HCT116 (cell line): ENCODE data around the gene ACSL4. TPM values are rescaled to one million over a fixed set of nuclear protein-coding genes. Genes with fewer than 3 reads are reported as not detected.

Experiments used
- ATAC-seq: fragments of 200-7000 bp; cut with Tn5 transposase; 2 replicates; pipeline ENCODE4 v1.9.1; 2020; ENCODE audit warnings: mild to moderate bottlenecking, moderate library complexity
- BruUV-seq: library from RNA; stranded (reverse); fragments of 400-500 nt; replicated peaks from 2 replicates; lab custom pipeline; 2021; lab: Mats Ljungman, UMichigan
- CTCF ChIA-PET: fragments of 300-600 bp; sonication (Branson Sonifier 250); formaldehyde crosslinking; loops from one replicate; lab custom pipeline; 2021; ENCODE audit warnings: antibody characterized with exemption; lab: Charles Lee
- POLR2A ChIA-PET: fragments of 300-600, 350-600 bp; sonication (Branson Sonifier 250); formaldehyde crosslinking; loops from one replicate; lab custom pipeline; 2021; ENCODE audit warnings: antibody characterized with exemption; lab: Charles Lee
- RAD21 ChIA-PET, 2 experiments: fragments of 300-600 bp; sonication (Branson Sonifier 250); formaldehyde crosslinking; loops; one replicate each; lab custom pipeline; 2023; ENCODE audit warnings: low total read pairs in 2 of 2; ENCODE audit not compliant: uncharacterized antibody in 2 of 2, unreplicated experiment in 2 of 2, low non-redundant PET in 1 of 2; lab: Charles Lee
- DNase-seq: peaks from one replicate; pipeline ENCODE4 v3.0.0-alpha.2; 2010; ENCODE audit warnings: low read depth, low spot score
- H2AFZ ChIP-seq: fragments of 200-600 bp; shearing (Covaris generic), sonication (generic); 2 replicates; pipeline ENCODE4 v1.6.1; 2017; ENCODE audit warnings: low read depth, mixed run types, mixed read lengths, antibody characterized with exemption, low read length; ENCODE audit not compliant: poor library complexity, severe bottlenecking
- H3K27ac ChIP-seq: 2 replicates; pipeline ENCODE4 v1.5.1; 2012; ENCODE audit warnings: low read depth, low read length
- H3K27me3 ChIP-seq: fragments of 200-600 bp; sonication (generic); 2 replicates; pipeline ENCODE4 v1.6.1; 2016; ENCODE audit warnings: mixed run types, low read length, mixed read lengths; ENCODE audit not compliant: insufficient read depth
- H3K36me3 ChIP-seq, 2 experiments: fragments of 200-500 bp in 1 of 2; fragments of 200-600 bp in 1 of 2; sonication (Bioruptor generic) in 1 of 2; sonication (generic) in 1 of 2; 2 replicates each; pipeline versions ENCODE4 v1.5.1 to v1.6.1; 2014 to 2016; ENCODE audit warnings: low read length in 2 of 2, inconsistent platforms in 1 of 2, mixed read lengths in 1 of 2, mixed run types in 1 of 2; ENCODE audit not compliant: insufficient read depth in 2 of 2, control insufficient read depth in 1 of 2
- H3K4me1 ChIP-seq, 2 experiments: fragments of 200-600 bp in 1 of 2; sonication (generic) in 1 of 2; 2 replicates each; pipeline versions ENCODE4 v1.5.1 to v1.6.1; 2012 to 2017; ENCODE audit warnings: low read length in 2 of 2, inconsistent platforms in 1 of 2, mild to moderate bottlenecking in 1 of 2, mixed read lengths in 1 of 2, mixed run types in 1 of 2, moderate library complexity in 1 of 2; ENCODE audit not compliant: insufficient read depth in 2 of 2, control insufficient read depth in 1 of 2
- H3K4me2 ChIP-seq: fragments of 200-600 bp; sonication (generic); 2 replicates; pipeline ENCODE4 v1.6.1; 2017; ENCODE audit warnings: mixed run types, low read length, mixed read lengths
- H3K4me3 ChIP-seq, 2 experiments: fragments of 200-600 bp in 1 of 2; sonication (generic) in 1 of 2; replicated peaks in 1 of 2; 2 replicates each; pipeline ENCODE4 v1.5.1; 2011 to 2016; ENCODE audit warnings: low read length in 2 of 2, control low read depth in 1 of 2, low read depth in 1 of 2, mild to moderate bottlenecking in 1 of 2, mixed read lengths in 1 of 2, mixed run types in 1 of 2
- H3K79me2 ChIP-seq: fragments of 200-600 bp; sonication (generic); 2 replicates; pipeline ENCODE4 v1.6.1; 2017; ENCODE audit warnings: mild to moderate bottlenecking, mixed run types, low read length, moderate library complexity, mixed read lengths; ENCODE audit not compliant: insufficient read depth
- H3K9ac ChIP-seq: fragments of 200-600 bp; sonication (generic); 2 replicates; pipeline ENCODE4 v1.6.1; 2016; ENCODE audit warnings: low read length, mixed read lengths
- H3K9me2 ChIP-seq: fragments of 200-600 bp; sonication (generic), shearing (Covaris generic); 2 replicates; pipeline ENCODE4 v1.6.1; 2017; ENCODE audit warnings: mixed run types, mild to moderate bottlenecking, moderate library complexity; ENCODE audit not compliant: insufficient read depth
- H3K9me3 ChIP-seq, 2 experiments: fragments of 200-500 bp in 1 of 2; fragments of 200-600 bp in 1 of 2; sonication (Bioruptor generic) in 1 of 2; sonication (generic) in 1 of 2; 2 replicates each; pipeline ENCODE4 v1.6.1; 2014 to 2017; ENCODE audit warnings: low read length in 2 of 2, mixed read lengths in 2 of 2, inconsistent platforms in 1 of 2, low read depth in 1 of 2, mild to moderate bottlenecking in 1 of 2, mixed run types in 1 of 2, moderate library complexity in 1 of 2; ENCODE audit not compliant: control insufficient read depth in 1 of 2, insufficient read depth in 1 of 2
- H4K20me1 ChIP-seq: fragments of 200-600 bp; sonication (generic), shearing (Covaris generic); 2 replicates; pipeline ENCODE4 v1.6.1; 2017; ENCODE audit warnings: mixed run types, mild to moderate bottlenecking, moderate library complexity; ENCODE audit not compliant: insufficient read depth
- CEBPB ChIP-seq: IDR thresholded peaks from 2 replicates; pipeline ENCODE4 v1.6.1; 2012; ENCODE audit warnings: low read depth
- CTCF ChIP-seq, 3 experiments: fragments of 200-600 bp in 1 of 3; sonication (generic) in 1 of 3; IDR thresholded peaks in 2 of 3; conservative IDR thresholded peaks in 1 of 3; 2 replicates each; pipeline ENCODE4 v1.5.1; 2012 to 2017; ENCODE audit warnings: low read depth in 2 of 3, low read length in 2 of 3, antibody characterized with exemption in 1 of 3, borderline replicate concordance in 1 of 3, control low read depth in 1 of 3, mild to moderate bottlenecking in 1 of 3, mixed read lengths in 1 of 3, mixed run types in 1 of 3, moderate library complexity in 1 of 3; ENCODE audit not compliant: insufficient read depth in 1 of 3
- EGR1 ChIP-seq: IDR thresholded peaks from 2 replicates; pipeline ENCODE4 v1.6.1; 2012; ENCODE audit warnings: low read depth
- JUND ChIP-seq: IDR thresholded peaks from 2 replicates; pipeline ENCODE4 v1.6.1; 2012
- MAX ChIP-seq: IDR thresholded peaks from 2 replicates; pipeline ENCODE4 v1.6.1; 2012
- ZBTB33 ChIP-seq: IDR thresholded peaks from 2 replicates; pipeline ENCODE4 v1.6.1; 2011; ENCODE audit warnings: mild to moderate bottlenecking, low read length, moderate library complexity; ENCODE audit not compliant: insufficient replicate concordance; ENCODE audit errors: extremely low read depth
- intact Hi-C: fragments of 100-400 bp; cut with micrococcal nuclease; formaldehyde crosslinking; loops from 2 replicates; pipeline ENCODE4 v1.10.0; 2022
- total RNA-seq: library from RNA; stranded (reverse); gene quantifications from one replicate; pipeline ENCODE4 v1.2.1, GENCODE V29; 2021; ENCODE audit not compliant: unreplicated experiment

The ACSL4 gene
- total RNA-seq, 1 experiment from 2014 or later: 50.5 TPM

DNA sequence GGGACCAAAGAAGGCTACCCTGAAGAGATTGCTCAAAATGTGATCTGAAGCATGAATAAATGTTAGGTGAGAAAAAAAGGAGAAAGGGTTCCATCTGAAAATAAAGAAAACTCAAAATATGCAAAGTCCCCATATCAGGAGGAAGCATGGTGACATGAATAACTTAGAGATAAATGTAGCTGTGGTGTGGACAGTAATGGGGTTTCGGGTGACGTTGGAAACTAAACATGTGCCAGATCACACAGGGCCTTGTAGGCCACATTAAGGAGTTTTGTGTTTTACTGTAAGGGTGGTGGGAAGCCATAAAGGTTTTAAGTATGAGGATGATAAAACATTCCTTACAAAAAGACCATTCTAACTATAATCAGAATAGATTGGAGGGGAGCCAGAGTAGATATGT is 40.3 kb upstream of the ACSL4 start:
- H3K9me2 ChIP-seq: no peaks in the 10 kb centered on the region
- DNase-seq: no peak
- H3K27me3 ChIP-seq: no peaks in the 10 kb centered on the region
- no peaks in the 10 kb centered on the region for H3K36me3 ChIP-seq
- ATAC-seq: no peak
- no peaks in the 10 kb centered on the region for H3K4me1 ChIP-seq
- H3K4me2 ChIP-seq: no peak overlapping the region
- no peaks in the 10 kb centered on the region for H4K20me1 ChIP-seq
- TF ChIP-seq CEBPB (no peak), CTCF (IDR thresholded peaks at IDR 0.05 in 2 of 3, conservative IDR thresholded peaks at IDR 0.05 in 1 of 3; ENCODE audit: borderline replicate concordance in 1 of 3, insufficient read depth in 1 of 3, low read depth in 2 of 3, low read length in 2 of 3) (no peak), JUND (no peak), ZBTB33 (no peak), MAX (no peak)
- no peak overlapping the region for H3K27ac ChIP-seq
- ChIA-PET POLR2A (no interaction called here), RAD21 (no interaction called here), CTCF (no interaction called here)
- H3K9me3 ChIP-seq: no peaks in the 10 kb centered on the region
- H3K79me2 ChIP-seq: no peaks in the 10 kb centered on the region
- H2AFZ ChIP-seq: no peak overlapping the region
- no peak overlapping the region for H3K9ac ChIP-seq
- BruUV-seq: no TSS peak
- no peak overlapping the region for H3K4me3 ChIP-seq
- intact Hi-C loops: no loop called here

- no peaks in the 10 kb centered on the region for H3K9me2 ChIP-seq
- H3K36me3 ChIP-seq: no peaks in the 10 kb centered on the region
- H3K9me3 ChIP-seq: no peaks in the 10 kb centered on the region
- TF ChIP-seq EGR1: no peak
- H2AFZ ChIP-seq: no peak overlapping the region
- no peaks in the 10 kb centered on the region for H3K79me2 ChIP-seq
- ChIA-PET CTCF (no interaction called here), POLR2A (no interaction called here), RAD21 (no interaction called here)
- ATAC-seq (no peak), DNase-seq (no peak)
- intact Hi-C loops: no loop called here
- H3K27ac ChIP-seq: no peak overlapping the region
- no peak overlapping the region for H3K4me3 ChIP-seq
- no peaks in the 10 kb centered on the region for H4K20me1 ChIP-seq
- no peaks in the 10 kb centered on the region for H3K27me3 ChIP-seq
- H3K4me2 ChIP-seq: no peak overlapping the region
- H3K9ac ChIP-seq: no peak overlapping the region
- BruUV-seq: no TSS peak
- no peaks in the 10 kb centered on the region for H3K4me1 ChIP-seq
Measured at GRCh38 chrX:109770780-109771179, 37.7 kb upstream of the ACSL4 start.
